ENCODE data around the gene SRP14.
A peak's percentile ranks its signal among the peaks of the same experiment; 100 is the strongest.
"Not testable (repeated sequence)": the region's sequence is repeated elsewhere in the genome, so short reads cannot be mapped to it uniquely, and the experiment has no call there.

The SRP14 gene

GRCh38 chr15:40038638-40039543, at the start of gene SRP14:
SRP14 (minus strand) TSS chr15:40039181; CDS start chr15:40039116, 65 bp downstream.
- DNase-seq (ENCODE audit: low read depth, low spot score) = peak; percentile 84

GRCh38 chr15:40087991-40088928, 49.3 kb upstream of the SRP14 start:
- DNase-seq (ENCODE audit: low read depth, low spot score) = no peak

- no peak for DNase-seq (ENCODE audit: low read depth, low spot score)
These were observed 48.3 kb upstream of the SRP14 start for GRCh38 chr15:40087068-40087810.

GRCh38 chr15:40085266-40085665, 46.3 kb upstream of the SRP14 start:
- DNase-seq (ENCODE audit: low read depth, low spot score) = no peak

- no peak for DNase-seq (ENCODE audit: low read depth, low spot score)
These were observed 45.7 kb upstream of the SRP14 start for GRCh38 chr15:40084650-40085049.

- DNase-seq (ENCODE audit: low read depth, low spot score) = no peak
These were observed 43.4 kb upstream of the SRP14 start for GRCh38 chr15:40082195-40082883.

GRCh38 chr15:40081691-40082194, 42.8 kb upstream of the SRP14 start:
- DNase-seq (ENCODE audit: low read depth, low spot score) = no peak

GRCh38 chr15:40080847-40081246, 41.9 kb upstream of the SRP14 start:
- no peak for DNase-seq (ENCODE audit: low read depth, low spot score)

- DNase-seq (ENCODE audit: low read depth, low spot score) = no peak
These were observed 41.1 kb upstream of the SRP14 start for GRCh38 chr15:40080104-40080503.

GRCh38 chr15:40079456-40079855, 40.5 kb upstream of the SRP14 start:
- no peak for DNase-seq (ENCODE audit: low read depth, low spot score)

GRCh38 chr15:40075298-40076044, 36.5 kb upstream of the SRP14 start:
- no peak for DNase-seq (ENCODE audit: low read depth, low spot score)

- DNase-seq (ENCODE audit: low read depth, low spot score) = not testable (repeated sequence)
These were observed 35.7 kb upstream of the SRP14 start for GRCh38 chr15:40074656-40075055.

- DNase-seq (ENCODE audit: low read depth, low spot score) = not testable (repeated sequence)
These were observed 34.9 kb upstream of the SRP14 start for GRCh38 chr15:40073716-40074490.

GRCh38 chr15:40072216-40072990, 33.4 kb upstream of the SRP14 start:
- DNase-seq (ENCODE audit: low read depth, low spot score) = no peak

GRCh38 chr15:40070608-40071218, 31.7 kb upstream of the SRP14 start:
- DNase-seq (ENCODE audit: low read depth, low spot score) = no peak

GRCh38 chr15:40070166-40070557, 31.2 kb upstream of the SRP14 start:
- no peak for DNase-seq (ENCODE audit: low read depth, low spot score)

GRCh38 chr15:40069178-40070165, 30.5 kb upstream of the SRP14 start:
- no peak for DNase-seq (ENCODE audit: low read depth, low spot score)

All from activated CD4-positive, CD25-positive, alpha-beta regulatory T cell treated with anti-CD3 and anti-CD28 coated beads, Interleukin-2, amount 50 U/mL, for 16 hours (primary cell).